Esophagus muscularis mucosa (tissue), 4 donors: ENCODE measurements around the gene TRAPPC14. TPM values are rescaled to one million over a fixed set of nuclear protein-coding genes. Genes with fewer than 3 reads are reported as not detected.
A peak's percentile ranks its signal among the peaks of the same experiment; 100 is the strongest.

Experiments used
- DNase-seq: peaks from one replicate; pipeline ENCODE4 v3.0.0-alpha.2; 2017; ENCODE audit errors: extremely low spot score
- H3K27ac ChIP-seq, 4 donors: fragments of 200-600 bp; sonication (generic); replicated peaks in 1 of 4; 1 replicate in 3 of 4; 2 replicates in 1 of 4; pipeline ENCODE4 v1.5.1; 2016 to 2019; ENCODE audit warnings: mild to moderate bottlenecking in 1 of 4
- H3K27me3 ChIP-seq, 4 donors: fragments of 200-600 bp; sonication (generic); one replicate each; pipeline versions ENCODE4 v1.5.1 to v1.6.0; 2016 to 2019
- H3K36me3 ChIP-seq, 4 donors: fragments of 200-600 bp; sonication (generic); one replicate each; pipeline ENCODE4 v1.5.1; 2016 to 2019
- H3K4me1 ChIP-seq, 4 donors: fragments of 200-600 bp; sonication (generic); one replicate each; pipeline ENCODE4 v1.5.1; 2016 to 2019
- H3K4me3 ChIP-seq, 4 donors: fragments of 200-600 bp; sonication (generic); 1 replicate in 2 of 4; 2 replicates in 2 of 4; pipeline ENCODE4 v1.5.1; 2016 to 2019; ENCODE audit warnings: mild to moderate bottlenecking in 4 of 4, moderate library complexity in 1 of 4
- H3K9me3 ChIP-seq, 4 donors: fragments of 200-600 bp; sonication (generic); 1 replicate in 3 of 4; 2 replicates in 1 of 4; pipeline ENCODE4 v1.5.1; 2016 to 2019
- EP300 ChIP-seq: sonication (generic); formaldehyde crosslinking; IDR thresholded peaks from one replicate; pipeline ENCODE4 v1.6.1; 2017; ENCODE audit warnings: antibody characterized with exemption
- POLR2A ChIP-seq: fragments of 450-650 bp; IDR thresholded peaks from one replicate; pipeline ENCODE4 v1.6.1; 2017; ENCODE audit warnings: antibody characterized with exemption, moderate library complexity, mild to moderate bottlenecking, low read depth
- POLR2AphosphoS5 ChIP-seq, 2 donors: sonication (generic); formaldehyde crosslinking; IDR thresholded peaks; one replicate each; pipeline ENCODE4 v1.6.1; 2017; ENCODE audit warnings: antibody characterized with exemption in 2 of 2
- WGBS: methylation state at CpG from one replicate; pipeline ENCODE4 v1.1.5; 2018; 5-methylcytosine and 5-hydroxymethylcytosine counted together
- intact Hi-C: fragments of 100-400 bp; cut with DNase I; formaldehyde crosslinking; loops from one replicate; pipeline ENCODE4 v1.15.1; 2023
- total RNA-seq, 4 donors: library from RNA; depleted of rRNA; stranded (reverse); fragments of >200 nt; gene quantifications; one replicate each; pipeline versions ENCODE4 v1.1.0 to v1.2.1, GENCODE V29; 2016
- TF ChIP-seq, protein P1 (sequence below), 3 experiments: fragments of 200-600 bp in 2 of 3; fragments of 450-650 bp in 1 of 3; sonication (generic) in 2 of 3; IDR thresholded peaks; one replicate each; pipeline ENCODE4 v1.5.1; 2017 to 2019; ENCODE audit warnings: antibody characterized with exemption in 3 of 3, mild to moderate bottlenecking in 2 of 3, moderate library complexity in 1 of 3

Gene TRAPPC14
- total RNA-seq, 4 donors from 2014 or later, result 5.5 to 8.8 (median 6.8) TPM

DNA sequence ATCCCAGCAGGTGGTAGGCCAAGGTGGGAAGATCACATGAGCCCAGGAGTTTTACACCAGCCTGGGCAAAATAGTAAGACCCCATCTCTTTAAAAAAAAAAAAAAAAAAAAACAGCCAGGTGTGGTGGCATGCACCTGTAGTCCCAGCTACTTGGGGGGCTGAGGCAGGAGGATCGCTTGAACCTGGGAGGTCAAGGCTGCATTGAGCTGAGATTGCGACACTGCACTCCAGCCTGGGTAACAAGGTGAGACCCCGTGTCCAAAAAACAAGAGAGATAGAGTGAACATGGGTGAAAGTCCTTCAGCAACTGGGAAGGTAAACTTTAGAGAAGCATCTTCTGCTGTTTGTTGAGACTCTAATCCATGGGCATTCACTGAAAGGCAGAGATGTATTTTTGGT lies 16.1 kb downstream of the TRAPPC14 start:
- Histone ChIP-seq H3K9me3 (no peaks in the 10 kb centered on the region), H3K27me3 (no peaks in the 10 kb centered on the region), H3K36me3 (no peaks in the 10 kb centered on the region), H3K4me3 (no peak overlapping the region), H3K4me1 (no peaks in the 10 kb centered on the region), H3K27ac (no peak overlapping the region)
- WGBS, result 94% methylated on average over 3 of the region's 3 CpGs
- TF ChIP-seq, protein P1, sequence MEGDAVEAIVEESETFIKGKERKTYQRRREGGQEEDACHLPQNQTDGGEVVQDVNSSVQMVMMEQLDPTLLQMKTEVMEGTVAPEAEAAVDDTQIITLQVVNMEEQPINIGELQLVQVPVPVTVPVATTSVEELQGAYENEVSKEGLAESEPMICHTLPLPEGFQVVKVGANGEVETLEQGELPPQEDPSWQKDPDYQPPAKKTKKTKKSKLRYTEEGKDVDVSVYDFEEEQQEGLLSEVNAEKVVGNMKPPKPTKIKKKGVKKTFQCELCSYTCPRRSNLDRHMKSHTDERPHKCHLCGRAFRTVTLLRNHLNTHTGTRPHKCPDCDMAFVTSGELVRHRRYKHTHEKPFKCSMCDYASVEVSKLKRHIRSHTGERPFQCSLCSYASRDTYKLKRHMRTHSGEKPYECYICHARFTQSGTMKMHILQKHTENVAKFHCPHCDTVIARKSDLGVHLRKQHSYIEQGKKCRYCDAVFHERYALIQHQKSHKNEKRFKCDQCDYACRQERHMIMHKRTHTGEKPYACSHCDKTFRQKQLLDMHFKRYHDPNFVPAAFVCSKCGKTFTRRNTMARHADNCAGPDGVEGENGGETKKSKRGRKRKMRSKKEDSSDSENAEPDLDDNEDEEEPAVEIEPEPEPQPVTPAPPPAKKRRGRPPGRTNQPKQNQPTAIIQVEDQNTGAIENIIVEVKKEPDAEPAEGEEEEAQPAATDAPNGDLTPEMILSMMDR (IDR thresholded peaks at IDR 0.05), result no peak
- TF ChIP-seq POLR2A, result no peak
- no peak for TF ChIP-seq POLR2AphosphoS5 (IDR thresholded peaks at IDR 0.05)
- intact Hi-C loops, result no loop called here
- no peak for DNase-seq

DNA sequence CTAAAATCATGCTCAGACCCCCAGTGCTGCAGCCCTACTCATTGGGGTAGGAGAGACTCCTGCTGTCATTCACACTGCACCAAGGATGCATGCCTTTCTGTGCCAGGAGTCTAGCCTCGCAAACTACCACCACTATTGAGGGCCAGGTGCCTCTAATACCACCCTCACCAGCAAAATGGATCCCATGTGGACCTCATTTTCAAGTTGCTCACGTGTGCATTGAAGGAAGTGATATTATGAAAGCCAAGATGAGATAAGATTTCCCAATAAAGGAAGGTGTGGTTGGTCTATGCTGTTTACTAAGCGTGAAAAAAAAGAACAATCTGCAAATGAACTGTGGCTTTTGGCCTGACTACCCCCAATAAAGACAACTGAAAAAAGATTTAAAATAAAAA lies 17.0 kb downstream of the TRAPPC14 start:
- intact Hi-C loops, result no loop called here
- WGBS, result 81% methylated on average over 3 of the region's 3 CpGs

DNA sequence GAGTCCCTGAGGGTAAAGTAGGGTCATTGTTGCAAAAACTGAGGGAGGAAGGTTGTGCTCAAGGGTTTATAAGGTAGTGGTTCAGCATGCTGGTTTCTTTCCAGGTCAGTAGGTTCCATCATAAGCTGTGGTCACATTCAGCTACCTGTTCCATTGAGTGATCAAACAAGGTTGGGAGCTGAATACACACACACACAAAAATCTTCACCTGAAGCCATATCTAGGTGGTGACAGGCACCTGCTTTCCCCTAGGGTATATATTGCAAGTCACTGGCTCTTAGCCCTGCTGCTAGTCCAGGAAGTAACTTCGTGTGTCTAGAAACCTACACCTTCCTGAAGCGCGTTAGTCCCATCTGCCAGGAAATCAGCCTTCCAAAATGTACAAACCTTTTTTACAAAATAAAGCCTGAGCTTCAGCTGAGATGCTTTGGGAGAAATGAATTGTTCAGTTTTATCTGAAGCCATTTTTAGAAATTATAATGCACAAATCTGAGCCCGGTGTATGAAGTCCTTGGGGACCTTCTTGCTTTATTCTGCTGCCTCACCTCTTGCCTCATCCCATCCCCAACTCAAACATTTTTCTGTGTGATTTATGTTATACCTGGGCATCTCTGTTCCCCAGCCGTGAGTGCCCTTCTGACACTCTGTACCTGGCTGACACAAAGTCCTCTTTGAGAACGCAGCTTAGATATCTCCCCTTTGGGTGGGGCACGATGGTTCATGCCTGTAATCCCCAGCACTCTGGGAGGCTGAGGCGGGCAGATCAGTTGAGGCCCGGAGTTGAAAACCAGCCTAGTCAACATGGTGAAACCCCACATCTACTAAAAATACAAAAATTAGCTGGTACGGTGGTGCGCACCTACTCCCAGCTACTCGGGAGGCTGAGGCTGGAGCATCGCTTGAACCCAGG lies 20.4 kb downstream of the TRAPPC14 start:
- Histone ChIP-seq H3K27me3 (peaks cover 0 to 3% (median 0%) of the 10 kb centered on the region in 4 donors), H3K36me3 (no peaks in the 10 kb centered on the region), H3K9me3 (no peaks in the 10 kb centered on the region), H3K4me3 (no peak overlapping the region), H3K27ac (no peak overlapping the region), H3K4me1 (no peaks in the 10 kb centered on the region)
- DNase-seq, result no peak
- WGBS, result 86% methylated on average over 13 of the region's 13 CpGs
- intact Hi-C loops, result no loop called here
- TF ChIP-seq, protein P1 (IDR thresholded peaks at IDR 0.05), result no peak
- no peak for TF ChIP-seq EP300
- TF ChIP-seq POLR2AphosphoS5 (IDR thresholded peaks at IDR 0.05), result no peak
- no peak for TF ChIP-seq POLR2A

More for the DNA sequence above, 17.0 kb downstream of the TRAPPC14 start:
- Histone ChIP-seq H3K9me3 (no peaks in the 10 kb centered on the region), H3K36me3 (no peaks in the 10 kb centered on the region), H3K27ac (no peak overlapping the region), H3K27me3 (peaks cover 0 to 3% (median 0%) of the 10 kb centered on the region in 4 donors), H3K4me3 (no peak overlapping the region), H3K4me1 (no peaks in the 10 kb centered on the region)
- TF ChIP-seq POLR2AphosphoS5 (IDR thresholded peaks at IDR 0.05), result no peak
- TF ChIP-seq POLR2A, result no peak
- no peak for TF ChIP-seq EP300
- TF ChIP-seq, protein P1 (IDR thresholded peaks at IDR 0.05), result no peak
- no peak for DNase-seq

DNA sequence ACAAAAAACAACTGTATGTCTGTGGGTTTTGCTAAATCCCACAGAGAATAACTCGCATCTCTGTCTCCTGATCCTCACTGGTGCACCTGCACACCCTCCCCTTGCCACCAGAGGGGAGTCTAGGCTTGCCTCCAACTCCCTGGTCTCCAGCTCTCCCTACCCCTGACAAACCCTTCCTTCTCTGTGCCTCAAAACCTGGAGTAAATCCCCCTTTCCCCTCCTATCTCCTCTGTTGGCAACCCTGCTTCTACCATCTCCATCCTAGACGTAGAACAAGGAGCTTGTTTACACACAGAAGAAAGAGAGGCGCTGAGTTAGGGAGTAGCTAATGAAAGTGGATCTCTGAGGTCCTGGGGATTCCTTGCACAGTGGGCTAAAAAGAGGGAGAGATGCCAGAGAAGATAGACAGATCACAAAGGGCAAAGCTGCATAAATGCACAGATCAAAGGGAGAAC lies 25.8 kb downstream of the TRAPPC14 start:
- H3K27ac ChIP-seq, result no peak overlapping the region
- WGBS, result 17% methylated on average over 3 of the region's 3 CpGs
- H3K9me3 ChIP-seq, result no peaks in the 10 kb centered on the region
- H3K36me3 ChIP-seq, result no peaks in the 10 kb centered on the region
- no peak overlapping the region for H3K4me3 ChIP-seq
- intact Hi-C loops, result loop anchor here (5.0 kb wide), 1 partner anchor 85 kb away; the partner anchor contains the start of gene PVRIG
- no peak for TF ChIP-seq EP300
- TF ChIP-seq, protein P1 (IDR thresholded peaks at IDR 0.05), result peak; percentile 74 to 80 (median 75)
- no peak for DNase-seq
- peaks cover 12 to 26% (median 20%) of the 10 kb centered on the region in 4 donors for H3K4me1 ChIP-seq
- H3K27me3 ChIP-seq, result peaks cover 0 to 3% (median 0%) of the 10 kb centered on the region in 4 donors
